GM18517 (cell line): ENCODE results near the gene GGCT.

Experiments
- ATAC-seq: cut with Tn5 transposase; IDR thresholded peaks from one replicate; pipeline ENCODE4 v1.9.1; 2021; ENCODE audit warnings: mild to moderate bottlenecking, moderate library complexity; ENCODE audit not compliant: unreplicated experiment

The GGCT gene

GRCh38 chr7:30479202-30480120 lies 25.2 kb downstream of the GGCT start:
- no peak for ATAC-seq

- ATAC-seq: peak; percentile 83
Observed at GRCh38 chr7:30478349-30479201, 26.1 kb downstream of the GGCT start, which contains the start of gene NOD1. Gene NOD1 (minus strand): TSS chr7:30478784. CDS start chr7:30456921, 21,863 bp downstream.

GRCh38 chr7:30476459-30477145 lies 28.0 kb downstream of the GGCT start:
- no peak for ATAC-seq

GRCh38 chr7:30475580-30475979 lies 29.0 kb downstream of the GGCT start:
- no peak for ATAC-seq

GRCh38 chr7:30474893-30475292 lies 29.7 kb downstream of the GGCT start:
- ATAC-seq: no peak

GRCh38 chr7:30474485-30474884 lies 30.1 kb downstream of the GGCT start:
- ATAC-seq: no peak

GRCh38 chr7:30473903-30474302 lies 30.7 kb downstream of the GGCT start:
- ATAC-seq: no peak

GRCh38 chr7:30472784-30473775 lies 31.5 kb downstream of the GGCT start:
- no peak for ATAC-seq

GRCh38 chr7:30472081-30472783 lies 32.4 kb downstream of the GGCT start:
- no peak for ATAC-seq

GRCh38 chr7:30471205-30471604 lies 33.4 kb downstream of the GGCT start:
- ATAC-seq: no peak

- ATAC-seq: no peak
Observed at GRCh38 chr7:30470771-30471170, 33.9 kb downstream of the GGCT start.

GRCh38 chr7:30470163-30470770 lies 34.4 kb downstream of the GGCT start:
- ATAC-seq: no peak

- ATAC-seq: no peak
Observed at GRCh38 chr7:30469303-30469702, 35.3 kb downstream of the GGCT start.

GRCh38 chr7:30468791-30469190 lies 35.8 kb downstream of the GGCT start:
- no peak for ATAC-seq

- ATAC-seq: no peak
Observed at GRCh38 chr7:30468041-30468440, 36.6 kb downstream of the GGCT start.

GRCh38 chr7:30467271-30467670 lies 37.4 kb downstream of the GGCT start:
- ATAC-seq: no peak

- ATAC-seq: no peak
Observed at GRCh38 chr7:30466266-30466665, 38.4 kb downstream of the GGCT start.

- ATAC-seq: no peak
Observed at GRCh38 chr7:30465811-30466180, 38.8 kb downstream of the GGCT start.
